Body of pancreas (tissue), 4 donors: ENCODE data around the gene SMO.

Source experiments
- POLR2A ChIP-seq, 3 donors: fragments of 450-650 bp; IDR thresholded peaks; one replicate each; pipeline ENCODE4 v1.6.1; 2016; ENCODE audit warnings: antibody characterized with exemption in 3 of 3, mild to moderate bottlenecking in 2 of 3
- TF ChIP-seq, protein P1 (sequence below), 7 experiments: fragments of 450-650 bp in 4 of 7; fragments of 200-600 bp in 3 of 7; sonication (generic) in 3 of 7; IDR thresholded peaks; one replicate each; pipeline ENCODE4 v1.5.1; 2016 to 2019; ENCODE audit warnings: antibody characterized with exemption in 7 of 7

DNA sequence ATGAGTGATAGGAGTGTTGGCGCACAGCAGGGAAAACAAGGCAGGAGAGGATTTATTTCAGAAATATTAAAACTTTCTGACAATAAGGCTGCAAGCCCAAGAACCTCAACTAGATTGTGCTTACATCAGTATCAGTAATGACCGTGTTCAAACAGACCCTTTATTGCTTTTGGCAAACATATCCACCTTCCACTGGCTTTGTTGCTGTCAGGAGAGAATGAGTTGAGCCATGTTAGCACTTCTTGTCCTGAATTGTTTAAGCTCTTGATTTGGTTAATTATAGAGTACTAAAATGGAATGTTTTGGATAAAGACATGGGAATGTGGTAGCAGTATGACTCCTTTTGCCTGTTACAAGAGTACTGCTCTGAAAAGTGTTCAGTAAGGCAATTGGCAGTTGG, 40.2 kb downstream of the SMO start:
- TF ChIP-seq POLR2A (IDR thresholded peaks at IDR 0.05): no peak
- TF ChIP-seq, protein P1, sequence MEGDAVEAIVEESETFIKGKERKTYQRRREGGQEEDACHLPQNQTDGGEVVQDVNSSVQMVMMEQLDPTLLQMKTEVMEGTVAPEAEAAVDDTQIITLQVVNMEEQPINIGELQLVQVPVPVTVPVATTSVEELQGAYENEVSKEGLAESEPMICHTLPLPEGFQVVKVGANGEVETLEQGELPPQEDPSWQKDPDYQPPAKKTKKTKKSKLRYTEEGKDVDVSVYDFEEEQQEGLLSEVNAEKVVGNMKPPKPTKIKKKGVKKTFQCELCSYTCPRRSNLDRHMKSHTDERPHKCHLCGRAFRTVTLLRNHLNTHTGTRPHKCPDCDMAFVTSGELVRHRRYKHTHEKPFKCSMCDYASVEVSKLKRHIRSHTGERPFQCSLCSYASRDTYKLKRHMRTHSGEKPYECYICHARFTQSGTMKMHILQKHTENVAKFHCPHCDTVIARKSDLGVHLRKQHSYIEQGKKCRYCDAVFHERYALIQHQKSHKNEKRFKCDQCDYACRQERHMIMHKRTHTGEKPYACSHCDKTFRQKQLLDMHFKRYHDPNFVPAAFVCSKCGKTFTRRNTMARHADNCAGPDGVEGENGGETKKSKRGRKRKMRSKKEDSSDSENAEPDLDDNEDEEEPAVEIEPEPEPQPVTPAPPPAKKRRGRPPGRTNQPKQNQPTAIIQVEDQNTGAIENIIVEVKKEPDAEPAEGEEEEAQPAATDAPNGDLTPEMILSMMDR (IDR thresholded peaks at IDR 0.05): no peak
